ENCODE results near the gene TERB1.
"Not testable (repeated sequence)": the region's sequence is repeated elsewhere in the genome, so short reads cannot be mapped to it uniquely, and the experiment has no call there.

The TERB1 gene

DNA sequence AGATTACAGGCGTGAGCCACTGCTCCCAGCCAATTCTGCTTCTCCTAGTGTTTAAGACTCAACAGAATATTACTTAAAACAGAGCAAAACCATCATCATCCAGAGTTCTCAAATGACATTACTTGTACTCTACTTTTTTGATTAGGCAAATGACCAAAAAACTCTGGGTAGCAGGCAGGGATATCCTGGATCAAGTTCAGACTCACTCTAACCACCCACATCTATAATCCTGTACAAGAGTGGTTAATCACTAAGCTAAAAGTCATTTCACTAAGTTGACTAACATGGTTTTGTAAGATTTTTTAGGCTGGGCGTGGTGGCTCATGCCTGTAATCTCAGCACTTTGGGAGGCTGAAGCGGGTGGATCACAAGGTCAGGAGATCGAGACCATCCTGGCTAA, 22.6 kb upstream of the TERB1 start:
- no peak for DNase-seq (ENCODE audit: low read depth, low spot score)

DNA sequence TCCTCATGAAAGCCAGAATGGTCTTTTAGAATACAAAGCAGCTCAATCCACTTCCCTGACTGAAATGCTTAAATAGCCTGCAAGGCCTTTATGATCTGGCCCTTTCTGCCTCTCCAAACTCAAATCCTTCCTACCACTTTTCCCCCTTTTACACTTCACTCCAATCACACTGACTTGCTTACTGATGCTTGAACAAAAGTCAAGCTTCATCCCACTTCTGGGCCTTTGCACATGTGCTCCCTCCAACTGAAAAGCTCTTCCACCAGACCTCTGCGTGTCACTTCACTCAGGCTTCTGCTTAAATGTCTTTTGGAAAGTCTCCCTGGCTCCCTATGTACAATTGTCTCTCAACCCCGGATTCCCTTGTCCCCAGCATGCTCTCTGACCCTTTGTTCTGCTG, 13.3 kb upstream of the TERB1 start:
- DNase-seq (ENCODE audit: low read depth, low spot score) = no peak

DNA sequence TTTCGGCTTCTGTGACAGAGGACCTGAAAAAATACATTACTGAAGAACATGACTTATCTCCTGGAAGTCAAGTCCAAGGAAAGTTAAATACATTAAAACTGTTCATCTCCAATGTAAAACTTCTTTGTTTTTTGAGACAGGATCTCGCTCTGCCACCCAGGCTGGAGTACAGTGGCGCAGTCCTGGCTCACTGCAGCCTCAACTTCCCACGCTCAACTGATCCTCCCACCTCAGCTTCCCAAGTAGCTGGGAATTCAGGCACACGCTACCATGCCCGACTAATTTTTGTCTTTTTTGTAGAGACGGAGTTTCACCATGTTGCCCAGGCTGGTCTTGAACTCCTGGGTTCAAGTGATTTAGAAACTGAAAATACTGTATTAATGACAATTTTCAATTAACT, 9.7 kb upstream of the TERB1 start:
- DNase-seq (ENCODE audit: low read depth, low spot score) = no peak

DNA sequence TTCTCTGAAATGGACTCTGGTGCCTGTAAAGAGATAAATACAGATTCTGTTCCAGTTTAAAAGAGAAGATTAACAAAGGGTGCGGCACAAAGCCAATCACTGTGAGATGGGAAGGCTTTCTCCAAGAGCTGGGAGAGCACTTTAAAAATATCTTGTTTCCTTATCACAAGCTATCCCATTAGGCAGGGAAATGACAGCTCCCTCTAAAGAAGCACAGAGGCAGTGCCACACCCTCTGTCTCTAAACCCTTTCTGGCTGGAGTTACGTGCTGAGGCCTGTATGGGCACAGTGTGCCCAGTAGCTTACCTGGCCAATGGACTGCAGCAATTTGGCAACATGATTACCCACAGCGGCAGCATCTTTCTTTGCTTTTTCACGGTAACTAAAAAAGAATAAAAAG, 9.0 kb upstream of the TERB1 start:
- DNase-seq (ENCODE audit: low read depth, low spot score) = no peak

DNA sequence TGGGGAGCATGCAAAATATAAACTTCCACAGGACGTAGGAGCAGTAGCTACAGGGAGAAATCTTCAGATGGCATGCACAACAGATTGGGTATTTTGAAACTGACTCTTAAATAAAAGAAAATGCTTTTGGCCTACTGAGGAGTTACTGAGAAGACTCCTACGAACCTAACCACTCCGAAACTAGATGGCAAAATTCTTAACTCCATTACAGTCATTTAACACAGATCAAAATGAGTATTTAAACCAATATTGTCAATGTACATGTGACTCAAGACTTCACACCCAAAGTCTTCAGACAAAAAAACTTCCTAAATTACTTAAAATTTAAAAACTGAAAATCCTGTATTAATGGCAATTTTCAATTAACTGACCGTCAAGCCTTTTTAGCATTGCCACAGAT, 8.4 kb upstream of the TERB1 start:
- DNase-seq (ENCODE audit: low read depth, low spot score) = no peak

DNA sequence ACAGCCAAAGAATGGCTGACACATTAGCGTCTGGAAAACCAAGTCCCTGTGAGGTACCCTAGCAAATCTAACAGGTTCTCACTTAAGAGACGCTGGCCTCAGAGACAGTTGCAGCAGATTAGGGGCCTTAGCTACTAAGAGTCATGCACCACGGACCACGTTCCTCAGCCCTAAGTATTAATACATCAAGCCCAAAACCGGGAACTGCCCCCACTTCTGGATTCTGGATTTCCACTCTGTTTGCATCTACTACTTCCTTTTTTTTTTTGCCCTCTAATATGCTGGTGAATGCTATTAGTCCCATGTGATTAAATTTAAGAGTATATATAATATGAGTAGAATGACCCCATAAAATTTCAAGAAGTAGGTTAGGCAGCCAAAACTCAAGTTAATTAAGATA, 775 bp upstream of the TERB1 start:
- no peak for DNase-seq (ENCODE audit: low read depth, low spot score)

DNA sequence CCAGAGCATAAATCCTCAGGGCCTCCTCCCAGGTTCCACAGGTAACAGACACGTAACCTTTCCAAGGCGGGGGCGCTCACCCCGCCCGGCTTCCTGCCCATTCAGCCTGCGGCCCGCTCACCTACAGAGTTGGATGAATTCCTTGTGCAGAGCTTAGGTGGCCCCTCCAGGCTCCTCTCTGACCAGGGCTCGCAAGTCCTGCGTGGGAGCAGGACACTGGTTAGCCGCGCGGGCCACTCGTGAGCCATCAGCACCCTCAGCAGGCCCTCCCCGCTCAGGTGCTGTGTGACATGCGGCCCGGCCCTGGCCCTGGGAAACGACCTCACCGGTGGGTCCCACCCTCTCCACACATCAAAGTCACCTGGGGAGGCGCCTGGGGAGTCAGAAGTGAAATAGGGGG, 528 bp downstream of the TERB1 start:
- DNase-seq (ENCODE audit: low read depth, low spot score) = no peak

DNA sequence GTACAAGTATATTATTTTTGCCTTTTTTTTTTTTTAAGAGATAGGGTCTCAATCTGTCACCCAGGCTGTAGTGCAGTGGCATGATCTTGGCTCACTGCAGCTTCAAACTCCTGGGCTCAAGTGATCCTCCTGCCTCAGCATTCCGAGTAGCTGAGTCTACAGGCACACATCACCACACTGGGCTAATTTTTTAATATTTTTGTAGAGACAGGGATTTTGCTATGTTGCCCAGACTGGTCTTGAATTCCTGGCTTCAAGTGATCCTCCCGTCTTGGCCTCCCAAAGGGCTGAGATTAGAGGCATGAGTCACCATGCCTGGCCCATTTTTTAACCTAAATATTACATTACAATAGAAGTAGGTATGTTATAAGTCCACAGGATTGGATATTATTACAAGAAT, 3.2 kb downstream of the TERB1 start:
- no peak for DNase-seq (ENCODE audit: low read depth, low spot score)

DNA sequence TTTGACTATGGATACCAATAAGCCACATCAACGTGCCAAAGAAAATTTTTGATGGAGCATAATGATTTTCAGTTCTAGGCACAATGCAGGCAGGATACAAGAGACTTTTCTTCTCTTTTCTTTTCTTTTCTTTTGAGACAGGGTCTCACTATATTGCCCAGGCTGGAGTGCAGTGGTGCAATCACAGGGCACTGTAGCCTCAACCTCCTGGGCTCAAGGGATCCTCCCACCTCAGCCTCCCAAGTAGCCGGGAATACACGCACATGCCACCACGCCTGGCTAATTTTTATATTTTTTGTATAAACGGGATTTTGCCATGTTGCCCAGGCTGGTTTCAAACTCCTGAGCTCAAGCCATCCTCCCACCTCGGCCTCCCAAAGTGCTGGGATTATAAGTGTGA, 7.4 kb downstream of the TERB1 start:
- not testable (repeated sequence) for DNase-seq (ENCODE audit: low read depth, low spot score)

DNA sequence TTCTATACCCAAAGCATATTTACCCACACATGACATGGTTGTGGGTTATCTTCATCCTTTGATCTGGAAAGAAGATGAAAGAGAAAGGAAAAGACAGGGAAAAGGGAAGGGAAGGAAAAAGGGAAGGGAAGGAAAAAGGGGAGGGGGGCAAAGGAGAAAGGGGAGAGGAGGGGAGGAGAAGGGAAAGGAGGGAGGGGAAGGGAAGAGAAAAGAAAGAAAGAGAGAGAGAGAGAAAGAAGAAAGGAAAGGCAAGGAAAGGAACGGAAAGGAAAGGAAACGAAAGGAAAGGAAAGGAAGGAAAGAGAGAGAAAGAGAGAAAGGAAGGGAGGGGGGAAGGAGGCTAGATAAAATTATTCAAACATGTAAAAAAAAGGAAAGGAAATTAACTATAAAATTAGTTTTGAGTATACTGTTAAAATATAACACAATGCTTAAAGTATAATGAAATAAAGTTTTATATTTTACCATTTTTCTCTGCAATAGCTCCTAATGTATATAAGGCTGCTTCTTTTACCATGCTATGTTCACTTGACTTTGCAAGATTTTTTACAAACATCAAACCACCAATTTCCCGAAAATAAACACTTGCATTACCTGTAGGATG, 11.2 kb downstream of the TERB1 start:
- no peak for DNase-seq (ENCODE audit: low read depth, low spot score)

DNA sequence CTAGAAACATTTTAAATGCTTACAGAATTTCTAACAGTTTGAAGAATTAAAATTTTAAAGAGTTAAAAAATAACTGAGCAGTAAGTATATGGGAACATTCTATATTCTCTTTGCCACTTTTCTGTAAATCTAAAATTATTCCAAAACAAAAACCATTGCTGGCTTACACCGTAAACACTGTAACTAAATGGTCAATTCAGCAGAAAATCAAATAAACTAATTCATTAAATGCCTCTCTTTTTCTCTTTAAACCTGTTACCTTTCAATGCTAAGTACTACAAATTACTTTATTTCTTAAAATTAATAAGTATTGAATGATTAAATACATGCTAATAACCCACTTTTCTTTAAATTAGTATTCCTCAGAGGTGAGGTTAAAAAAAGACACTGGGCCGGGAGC, 14.0 kb downstream of the TERB1 start:
- no peak for DNase-seq (ENCODE audit: low read depth, low spot score)

DNA sequence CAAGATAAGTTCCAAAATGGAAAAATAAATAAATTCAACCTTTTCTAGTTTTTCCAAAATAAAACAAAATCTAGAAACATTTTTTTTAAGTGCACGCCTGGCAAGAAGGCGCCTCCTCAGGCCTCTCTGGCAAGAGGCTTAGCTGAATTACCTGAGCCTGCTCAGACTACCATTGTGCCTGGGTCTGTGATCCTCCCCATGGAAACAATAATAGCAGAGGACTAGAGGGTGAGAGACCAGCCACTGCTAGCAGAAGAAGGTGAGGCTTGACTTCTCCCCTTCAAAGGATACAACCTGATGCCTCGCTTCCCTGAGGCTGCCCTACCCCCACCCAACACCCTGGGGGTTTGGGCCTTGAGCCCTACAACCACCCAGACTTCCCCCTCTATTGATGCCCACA, 14.8 kb downstream of the TERB1 start:
- no peak for DNase-seq (ENCODE audit: low read depth, low spot score)

DNA sequence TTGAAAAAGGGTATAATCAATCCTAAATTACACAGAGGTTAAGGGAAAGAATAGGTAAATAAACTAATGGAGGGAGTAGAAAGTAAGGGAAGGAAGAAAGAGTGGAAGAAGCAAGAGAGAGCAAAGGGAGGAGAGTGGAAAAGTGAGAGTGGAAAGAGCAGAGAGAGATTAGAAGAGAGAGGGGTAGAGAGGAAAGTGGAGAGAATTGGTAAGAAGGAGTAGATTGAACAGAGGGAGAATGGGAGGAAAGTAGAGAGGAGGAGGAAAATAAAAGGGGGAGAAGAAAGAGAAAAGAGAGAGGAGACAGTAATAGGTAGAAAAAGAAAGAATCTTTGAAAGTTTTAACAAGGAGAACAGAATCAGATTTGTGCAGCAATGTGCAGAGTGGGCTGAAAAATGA, 24.9 kb downstream of the TERB1 start:
- no peak for DNase-seq (ENCODE audit: low read depth, low spot score)

DNA sequence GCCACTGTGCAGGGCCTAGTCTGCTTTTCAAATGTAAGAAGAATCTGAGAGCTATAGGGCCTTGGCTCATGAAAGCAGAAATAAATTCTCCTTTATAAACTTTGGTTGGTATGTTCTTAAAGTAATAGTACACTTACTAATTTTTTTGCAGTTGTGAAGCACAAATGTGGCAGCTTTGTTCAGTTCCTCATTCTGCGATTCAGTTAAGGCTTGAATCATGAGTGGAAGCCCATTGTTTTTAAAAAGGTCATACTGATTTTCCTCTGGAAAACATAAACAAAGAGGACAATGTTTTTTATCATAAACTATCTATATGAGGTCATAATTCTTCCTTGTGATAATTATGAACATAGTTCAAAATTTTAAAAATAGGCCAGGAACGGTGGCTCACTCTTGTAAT, 26.4 kb downstream of the TERB1 start:
- no peak for DNase-seq (ENCODE audit: low read depth, low spot score)

DNA sequence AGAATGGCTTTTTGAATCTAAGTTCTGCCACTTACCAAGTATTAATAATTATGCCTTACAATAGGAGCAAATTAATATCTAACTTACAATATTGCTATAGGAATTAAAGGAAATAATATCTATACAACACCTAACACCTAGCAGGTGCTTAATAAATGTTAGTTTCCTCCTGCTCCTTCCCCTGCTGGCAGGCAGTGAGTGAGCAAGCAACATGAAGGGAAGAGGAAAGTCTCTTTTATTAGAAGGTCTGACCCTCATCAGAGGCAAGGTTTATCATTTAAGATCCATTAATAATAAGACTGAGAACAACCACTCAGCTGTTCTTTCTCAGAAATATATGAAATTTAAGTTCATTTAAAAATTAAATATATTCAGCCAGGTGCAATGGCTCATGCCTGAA, 43.3 kb downstream of the TERB1 start:
- no peak for DNase-seq (ENCODE audit: low read depth, low spot score)

DNA sequence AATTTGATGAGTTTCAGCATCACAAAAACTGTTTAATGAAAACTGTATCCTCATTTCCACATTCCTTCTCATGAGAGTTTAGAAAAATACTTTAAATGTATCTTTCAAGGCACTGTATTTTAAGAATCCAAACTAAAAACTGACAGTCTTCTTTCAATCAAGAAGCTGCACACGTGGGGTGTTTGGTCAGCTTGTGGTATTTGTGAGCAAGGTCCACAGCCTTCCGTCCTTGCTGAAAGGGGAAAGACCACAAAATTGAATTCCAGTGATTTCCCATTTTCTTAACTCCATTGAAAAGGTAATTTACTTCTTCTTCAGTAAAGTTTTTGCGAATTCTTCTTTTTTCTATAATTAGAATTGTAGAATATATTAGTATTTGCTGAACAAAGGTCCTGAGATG, 46.6 kb downstream of the TERB1 start:
- no peak for DNase-seq (ENCODE audit: low read depth, low spot score)

DNA sequence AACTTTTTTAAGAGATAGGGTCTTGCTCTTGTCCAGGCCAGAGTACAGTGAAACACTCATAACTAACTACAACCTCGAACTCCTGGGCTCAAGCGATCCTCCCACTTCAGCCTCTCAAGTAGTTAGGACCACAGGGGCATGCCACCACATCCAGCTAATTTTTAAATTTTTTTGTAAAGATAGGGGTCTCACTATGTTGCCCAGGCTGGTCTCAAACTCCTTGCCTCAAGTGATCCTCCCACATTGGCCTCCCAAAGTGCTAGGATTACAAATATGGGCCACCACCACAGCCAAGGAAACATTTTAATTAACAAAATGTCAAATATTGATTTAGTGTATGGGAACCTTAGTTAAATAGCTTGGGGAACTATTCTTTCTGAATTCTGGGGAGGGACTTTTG, 47.2 kb downstream of the TERB1 start:
- no peak for DNase-seq (ENCODE audit: low read depth, low spot score)

DNA sequence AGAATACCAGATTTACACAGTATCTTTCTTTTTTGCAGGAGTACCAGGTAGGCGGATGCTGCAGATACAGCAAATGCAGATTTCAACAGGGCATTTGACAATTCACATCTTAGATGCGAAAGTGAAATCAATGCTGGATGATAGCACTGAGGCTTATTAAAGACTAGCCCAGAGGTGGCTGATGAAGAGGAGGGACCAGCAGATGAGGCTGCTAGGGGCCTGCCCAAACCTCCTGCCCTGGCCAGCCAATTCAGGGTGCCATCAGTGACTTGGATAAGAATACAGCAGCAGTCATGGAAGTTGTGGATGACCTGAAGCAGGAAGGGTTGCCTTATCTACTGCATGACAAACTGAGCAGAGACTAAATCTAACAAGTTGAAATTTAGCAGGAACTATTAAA, 48.4 kb downstream of the TERB1 start:
- DNase-seq (ENCODE audit: low read depth, low spot score) = no peak

DNA sequence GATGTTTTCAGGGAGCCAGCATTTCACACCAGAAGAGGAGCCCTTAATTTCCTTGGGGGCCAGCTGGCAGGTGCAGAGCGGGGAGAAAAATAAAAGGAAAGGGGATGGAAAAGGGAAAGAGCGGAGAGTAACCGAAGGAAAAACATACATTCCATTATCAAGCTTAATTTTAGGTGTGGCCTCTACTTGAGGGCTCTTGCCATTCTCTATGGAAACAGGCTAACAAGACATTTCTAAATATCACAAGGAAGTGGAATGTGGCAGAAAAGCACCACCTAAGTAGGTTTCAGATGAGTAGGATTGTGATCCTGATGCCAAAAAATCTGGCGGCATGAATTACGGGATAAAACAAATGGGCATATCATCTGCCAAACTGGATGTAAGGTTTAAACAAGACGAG, 49.0 kb downstream of the TERB1 start:
- no peak for DNase-seq (ENCODE audit: low read depth, low spot score)

DNA sequence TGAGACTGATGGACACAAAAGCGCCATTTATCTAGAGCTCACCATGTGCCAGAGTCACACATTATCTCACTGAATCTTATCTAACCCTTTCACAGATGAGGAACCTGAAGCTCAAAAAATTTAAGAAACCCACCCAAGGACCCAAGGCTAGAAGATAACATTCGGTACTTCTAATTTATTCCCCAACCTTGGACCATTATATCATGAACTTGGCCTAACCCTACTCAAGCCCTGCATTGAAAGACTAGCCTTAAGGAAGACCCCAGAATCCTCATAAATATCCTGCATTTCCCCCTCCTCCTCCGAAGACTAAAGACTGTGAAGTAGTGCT, 49.4 kb downstream of the TERB1 start:
- DNase-seq (ENCODE audit: low read depth, low spot score) = no peak

DNA sequence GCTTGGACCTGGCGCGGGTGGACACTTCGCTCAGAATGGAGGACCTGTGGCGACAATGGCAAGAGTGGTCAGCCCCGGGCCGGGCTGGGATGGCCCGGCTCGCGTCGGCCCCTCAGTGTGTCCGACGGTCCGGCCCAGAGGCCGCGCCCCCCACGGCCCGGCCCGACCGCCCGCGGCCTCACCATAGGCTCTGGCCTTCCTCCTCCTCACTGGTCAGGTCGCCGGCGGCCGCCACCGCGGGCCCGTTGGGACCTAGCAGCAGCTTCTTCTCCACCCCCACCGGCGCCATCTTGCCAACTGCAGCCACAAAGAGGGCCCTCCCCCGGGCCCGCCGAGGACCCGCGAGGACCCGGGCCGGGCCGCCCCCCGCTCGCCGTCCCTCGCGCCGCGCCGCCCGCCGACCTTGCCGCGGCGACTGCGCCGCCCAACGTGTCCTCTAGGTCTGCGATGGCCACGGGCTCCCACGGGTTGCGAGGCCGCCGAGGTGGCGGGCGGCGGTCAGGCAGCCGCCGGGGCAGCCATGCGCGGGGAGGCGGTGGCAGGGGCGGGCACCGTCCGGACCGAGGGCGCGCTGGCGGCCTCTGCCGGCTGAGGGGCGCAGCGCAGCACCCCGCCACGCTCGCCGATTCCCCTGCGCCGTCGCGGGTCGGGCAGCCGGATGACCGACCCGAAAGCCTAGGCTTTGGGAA, 49.9 kb downstream of the TERB1 start, which contains the start of gene DYNC1LI2:
Gene DYNC1LI2 (minus strand): TSS at position 307 of the 689 bp plus-strand sequence. CDS start 18 bp downstream, at position 289.
- peak; percentile 52 for DNase-seq (ENCODE audit: low read depth, low spot score)

DNA sequence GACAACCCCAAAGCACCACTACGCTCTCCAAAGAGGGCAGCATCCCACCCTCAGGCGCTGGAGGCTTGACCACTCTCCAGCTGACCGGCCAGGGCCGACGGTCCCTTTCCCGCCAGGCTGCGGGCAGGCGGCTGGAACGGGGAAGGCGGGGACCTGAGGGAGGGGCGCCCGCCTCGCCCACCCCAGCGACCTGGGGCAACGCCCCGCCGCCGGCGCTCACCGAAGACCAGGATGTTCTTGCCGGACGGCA, 50.4 kb downstream of the TERB1 start:
- no peak for DNase-seq (ENCODE audit: low read depth, low spot score)

DNA sequence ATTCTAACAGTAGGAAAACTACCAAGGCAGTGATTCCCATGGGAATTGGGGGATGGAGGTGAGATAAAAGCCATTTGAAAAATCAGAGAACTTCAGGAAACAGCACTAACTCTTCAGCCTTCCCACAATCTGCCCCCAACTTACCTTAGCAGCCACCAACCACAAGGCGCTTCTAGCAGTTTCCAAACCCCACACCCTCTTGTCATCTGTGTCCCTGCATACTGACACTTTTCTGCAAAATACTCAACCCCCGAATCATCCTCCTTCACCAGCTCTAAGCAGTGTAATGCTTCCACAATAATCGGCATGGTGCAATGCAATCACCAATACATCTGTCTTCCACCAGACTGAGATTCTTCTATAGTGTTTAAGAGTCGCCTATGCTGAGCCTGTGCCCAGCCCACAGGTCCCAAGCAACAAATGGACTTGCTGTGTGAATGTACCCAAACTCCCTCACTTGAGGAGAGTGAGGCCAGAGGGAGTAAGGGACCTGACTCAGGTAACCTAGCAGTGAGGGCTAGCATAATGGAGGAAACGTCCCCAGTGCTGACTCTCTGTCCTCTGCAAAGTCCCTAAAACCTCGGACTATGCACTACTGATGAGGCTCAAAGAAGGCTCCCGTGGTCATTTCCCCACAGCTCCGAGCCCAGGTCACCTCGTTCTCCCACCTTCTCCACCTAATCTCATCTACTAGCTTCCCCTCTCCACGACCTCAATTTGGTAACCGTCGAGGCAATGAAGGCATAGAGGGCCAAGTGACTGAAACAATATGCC, 50.9 kb downstream of the TERB1 start:
- no peak for DNase-seq (ENCODE audit: low read depth, low spot score)

DNA sequence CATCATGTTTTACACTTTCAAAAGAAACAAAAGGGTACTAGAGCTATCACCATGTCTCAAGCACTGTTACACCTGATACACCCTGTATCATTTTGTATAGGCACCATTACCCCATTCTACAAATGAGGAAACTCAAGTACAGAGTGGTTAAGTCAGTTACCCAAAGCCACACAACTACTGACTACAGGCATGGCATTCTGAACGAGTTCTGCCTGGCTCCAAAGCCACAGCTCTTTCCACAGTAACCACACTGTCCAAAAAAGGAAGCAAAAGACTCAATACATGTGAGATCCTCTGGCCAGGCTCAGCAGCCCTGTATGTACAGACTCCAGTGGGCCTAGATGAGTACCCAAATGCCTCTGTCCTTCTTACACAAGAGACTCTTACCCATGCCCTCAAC, 54.7 kb downstream of the TERB1 start:
- no peak for DNase-seq (ENCODE audit: low read depth, low spot score)
